H9 (cell line): ENCODE results near the gene TGFBI. TPM values are rescaled to one million over a fixed set of nuclear protein-coding genes. Genes with fewer than 3 reads are reported as not detected.

Experiments
- DNase-seq: peaks from one replicate; pipeline ENCODE4 v3.0.0-alpha.2; 2017
- H2AFZ ChIP-seq: one replicate; pipeline ENCODE4 v1.6.1; 2013; ENCODE audit warnings: mild to moderate bottlenecking, low read length, control low read depth, moderate library complexity
- H2AK5ac ChIP-seq: 2 replicates; pipeline ENCODE4 v1.6.1; 2013; ENCODE audit warnings: low read length, control low read depth, mixed read lengths; ENCODE audit not compliant: insufficient read length
- H2BK120ac ChIP-seq: one replicate; pipeline ENCODE4 v1.6.1; 2013; ENCODE audit warnings: low read depth, mild to moderate bottlenecking, low read length, control low read depth, inconsistent platforms; ENCODE audit not compliant: poor library complexity, severe bottlenecking
- H2BK12ac ChIP-seq: 2 replicates; pipeline ENCODE4 v1.6.1; 2013; ENCODE audit warnings: low read length, control low read depth, mixed read lengths, low read depth; ENCODE audit not compliant: insufficient read length
- H2BK15ac ChIP-seq: 2 replicates; pipeline ENCODE4 v1.6.1; 2013; ENCODE audit warnings: low read depth, low read length, control low read depth
- H2BK20ac ChIP-seq: one replicate; pipeline ENCODE4 v1.6.1; 2013; ENCODE audit warnings: low read depth, mild to moderate bottlenecking, low read length, control low read depth, inconsistent platforms; ENCODE audit not compliant: poor library complexity, severe bottlenecking
- H2BK5ac ChIP-seq: 2 replicates; pipeline ENCODE4 v1.6.1; 2013; ENCODE audit warnings: low read length, control low read depth, mixed read lengths; ENCODE audit not compliant: insufficient read length
- H3K14ac ChIP-seq: 2 replicates; pipeline ENCODE4 v1.6.1; 2013; ENCODE audit warnings: low read length, control low read depth; ENCODE audit not compliant: insufficient read depth
- H3K18ac ChIP-seq: 2 replicates; pipeline ENCODE4 v1.6.1; 2013; ENCODE audit warnings: low read depth, mild to moderate bottlenecking, mixed read lengths, low read length, control low read depth; ENCODE audit not compliant: insufficient read length
- H3K23ac ChIP-seq: 2 replicates; pipeline ENCODE4 v1.6.1; 2013; ENCODE audit warnings: low read length, control low read depth, mixed read lengths, low read depth; ENCODE audit not compliant: insufficient read length
- H3K23me2 ChIP-seq: 2 replicates; pipeline ENCODE4 v1.6.1; 2013; ENCODE audit warnings: low read depth, mild to moderate bottlenecking, mixed read lengths, low read length, control low read depth; ENCODE audit not compliant: insufficient read length, poor library complexity, severe bottlenecking
- H3K27ac ChIP-seq: 2 replicates; pipeline ENCODE4 v1.5.1; 2013; ENCODE audit warnings: low read length, control low read depth, mixed read lengths, low read depth; ENCODE audit not compliant: insufficient read length
- H3K27me3 ChIP-seq: 2 replicates; pipeline ENCODE4 v1.6.1; 2013; ENCODE audit warnings: low read length, control low read depth, inconsistent platforms; ENCODE audit not compliant: insufficient read depth
- H3K4ac ChIP-seq: 2 replicates; pipeline ENCODE4 v1.6.1; 2013; ENCODE audit warnings: low read depth, mild to moderate bottlenecking, control low read depth, inconsistent platforms, low read length, moderate library complexity
- H3K4me1 ChIP-seq: 2 replicates; pipeline ENCODE4 v1.6.1; 2013; ENCODE audit warnings: low read length, control low read depth, inconsistent platforms; ENCODE audit not compliant: insufficient read depth
- H3K4me2 ChIP-seq: 2 replicates; pipeline ENCODE4 v1.6.1; 2013; ENCODE audit warnings: low read length, control low read depth, mixed read lengths; ENCODE audit not compliant: insufficient read length, insufficient read depth
- H3K56ac ChIP-seq: 2 replicates; pipeline ENCODE4 v1.6.1; 2013; ENCODE audit warnings: low read depth, mild to moderate bottlenecking, mixed read lengths, low read length, control low read depth; ENCODE audit not compliant: insufficient read length
- H3K79me1 ChIP-seq: 2 replicates; pipeline ENCODE4 v1.6.1; 2013; ENCODE audit warnings: low read depth, mild to moderate bottlenecking, moderate library complexity, low read length, control low read depth, inconsistent platforms; ENCODE audit not compliant: insufficient read depth, poor library complexity, severe bottlenecking
- H3K79me2 ChIP-seq: 2 replicates; pipeline ENCODE4 v1.6.1; 2013; ENCODE audit warnings: low read length, control low read depth, inconsistent platforms; ENCODE audit not compliant: insufficient read depth
- H3K9ac ChIP-seq: 2 replicates; pipeline ENCODE4 v1.6.1; 2013; ENCODE audit warnings: low read length, control low read depth, mixed read lengths; ENCODE audit not compliant: insufficient read length; ENCODE audit errors: extremely low read depth
- H3K9me3 ChIP-seq: one replicate; pipeline ENCODE4 v1.6.1; 2013; ENCODE audit warnings: low read depth, low read length, inconsistent platforms; ENCODE audit not compliant: control insufficient read depth
- H3T11ph ChIP-seq: one replicate; pipeline ENCODE4 v1.6.1; 2013; ENCODE audit warnings: mild to moderate bottlenecking, low read length, control low read depth, inconsistent platforms
- H4K20me1 ChIP-seq: one replicate; pipeline ENCODE4 v1.6.1; 2013; ENCODE audit not compliant: control insufficient read depth, insufficient read length, insufficient read depth
- H4K5ac ChIP-seq: 2 replicates; pipeline ENCODE4 v1.6.1; 2013; ENCODE audit warnings: low read depth, mild to moderate bottlenecking, mixed read lengths, low read length, control low read depth; ENCODE audit not compliant: insufficient read length
- H4K8ac ChIP-seq: replicated peaks from 2 replicates; pipeline ENCODE4 v1.6.1; 2013; ENCODE audit warnings: low read length, control low read depth, mixed read lengths, low read depth; ENCODE audit not compliant: insufficient read length
- H4K91ac ChIP-seq: 2 replicates; pipeline ENCODE4 v1.6.1; 2013; ENCODE audit warnings: low read depth, mild to moderate bottlenecking, moderate library complexity, mixed read lengths, low read length, control low read depth; ENCODE audit not compliant: insufficient read length
- H3K27ac Mint-ChIP-seq, 3 experiments: 2 replicates in 2 of 3; 3 replicates in 1 of 3; pipeline ENCODE4 v1.8.0; 2020 to 2021; ENCODE audit warnings: mixed read lengths in 3 of 3, mild to moderate bottlenecking in 1 of 3, moderate library complexity in 1 of 3
- H3K27me3 Mint-ChIP-seq: 2 replicates; pipeline ENCODE4 v1.8.0; 2021; ENCODE audit warnings: low read depth, mild to moderate bottlenecking, moderate library complexity, mixed read lengths
- H3K36me3 Mint-ChIP-seq, 3 experiments: 2 replicates in 2 of 3; 3 replicates in 1 of 3; pipeline ENCODE4 v1.8.0; 2020 to 2021; ENCODE audit warnings: low read depth in 3 of 3, mixed read lengths in 3 of 3; ENCODE audit not compliant: insufficient read depth in 1 of 3
- H3K4me1 Mint-ChIP-seq, 2 experiments: 2 replicates each; pipeline ENCODE4 v1.8.0; 2020; ENCODE audit warnings: mixed read lengths in 2 of 2
- H3K4me3 Mint-ChIP-seq, 2 experiments: 2 replicates in 1 of 2; 3 replicates in 1 of 2; pipeline ENCODE4 v1.8.0; 2020 to 2021; ENCODE audit warnings: mild to moderate bottlenecking in 2 of 2, mixed read lengths in 2 of 2, moderate library complexity in 1 of 2
- H3K9me3 Mint-ChIP-seq, 2 experiments: 2 replicates in 1 of 2; 3 replicates in 1 of 2; pipeline ENCODE4 v1.8.0; 2020; ENCODE audit warnings: mild to moderate bottlenecking in 2 of 2, mixed read lengths in 2 of 2, moderate library complexity in 1 of 2
- CTCF ChIP-seq: fragments of 200-600 bp; sonication (generic); conservative IDR thresholded peaks from 3 replicates; pipeline ENCODE4 v1.8.0; 2021; ENCODE audit warnings: antibody characterized with exemption, mild to moderate bottlenecking
- whole genome bisulfite sequencing: extraction: QIAGEN DNeasy Blood & Tissue Kit; methylation state at CpG from one replicate; pipeline ENCODE4 v1.1.7; 2013; ENCODE audit warnings: missing lambda C conversion rate, low lambda C conversion rate, mixed read lengths; ENCODE audit not compliant: insufficient read length; ENCODE audit errors: extremely low coverage; 5-methylcytosine and 5-hydroxymethylcytosine counted together
- total RNA-seq: library from RNA; stranded (reverse); gene quantifications from 2 replicates; pipeline ENCODE4 v1.2.1, GENCODE V29; 2021

The TGFBI gene
- total RNA-seq, 1 experiment from 2014 or later, result 4.7 TPM

GRCh38 chr5:135993335-135993879, 35.4 kb upstream of the TGFBI start:
- Mint-ChIP-seq H3K27ac (no peak overlapping the region), H3K9me3 (no peaks in the 10 kb centered on the region), H3K27me3 (peaks cover 18% of the 10 kb centered on the region), H3K4me1 (peaks cover 5 to 6% of the 10 kb centered on the region in 2 experiments), H3K36me3 (no peaks in the 10 kb centered on the region), H3K4me3 (no peak overlapping the region)
- Histone ChIP-seq H3K79me1 (no peaks in the 10 kb centered on the region), H3K27me3 (no peaks in the 10 kb centered on the region), H2BK15ac (no peak overlapping the region), H3K9ac (no peak overlapping the region), H3K18ac (no peak overlapping the region), H3K4me2 (no peak overlapping the region), H3K4me1 (no peaks in the 10 kb centered on the region), H4K8ac (no peak overlapping the region), H3K27ac (no peak overlapping the region), H3T11ph (no peak overlapping the region), H2AFZ (no peak overlapping the region), H3K23me2 (no peaks in the 10 kb centered on the region), H3K56ac (no peak overlapping the region), H2BK120ac (no peak overlapping the region), H3K79me2 (no peaks in the 10 kb centered on the region), H4K5ac (no peak overlapping the region), H2BK5ac (no peak overlapping the region), H4K20me1 (no peaks in the 10 kb centered on the region), H3K4ac (no peak overlapping the region), H3K14ac (no peak overlapping the region), H2AK5ac (no peak overlapping the region), H3K9me3 (no peaks in the 10 kb centered on the region), H2BK12ac (no peak overlapping the region), H2BK20ac (no peak overlapping the region), H3K23ac (no peak overlapping the region), H4K91ac (no peak overlapping the region)
- TF ChIP-seq CTCF, result no peak
- WGBS, result no CpG with 5 or more reads among the region's 6 CpGs
- DNase-seq, result no peak
